EL (cell line): Measurements from ENCODE around the gene NRP1.

ENCODE experiments used
- DNase-seq: peaks from one replicate; pipeline ENCODE4 v3.0.0-alpha.2; 2016

The NRP1 gene

GRCh38 chr10:33174674-33175434 lies 159.6 kb downstream of the NRP1 start:
- no peak for DNase-seq

DNA sequence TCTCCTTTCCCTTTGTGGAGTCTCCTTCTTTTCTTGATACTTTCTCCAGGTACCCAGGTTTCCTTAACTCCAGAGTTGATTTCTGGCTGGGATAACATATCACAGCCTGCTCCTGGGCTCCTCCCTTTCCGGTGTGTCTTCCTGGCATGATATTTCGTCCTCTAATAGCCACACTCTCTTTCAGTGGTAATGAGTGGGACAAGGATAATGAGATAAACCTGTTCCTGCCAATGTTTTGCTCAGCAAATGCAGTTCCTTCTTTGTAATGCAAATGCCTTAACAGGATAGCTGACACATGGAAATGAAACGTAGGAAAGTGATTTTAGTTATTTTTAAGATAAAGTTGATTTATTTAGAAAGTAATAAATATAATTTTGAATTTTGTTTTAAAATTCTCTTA lies 168.6 kb downstream of the NRP1 start:
- DNase-seq: no peak

DNA sequence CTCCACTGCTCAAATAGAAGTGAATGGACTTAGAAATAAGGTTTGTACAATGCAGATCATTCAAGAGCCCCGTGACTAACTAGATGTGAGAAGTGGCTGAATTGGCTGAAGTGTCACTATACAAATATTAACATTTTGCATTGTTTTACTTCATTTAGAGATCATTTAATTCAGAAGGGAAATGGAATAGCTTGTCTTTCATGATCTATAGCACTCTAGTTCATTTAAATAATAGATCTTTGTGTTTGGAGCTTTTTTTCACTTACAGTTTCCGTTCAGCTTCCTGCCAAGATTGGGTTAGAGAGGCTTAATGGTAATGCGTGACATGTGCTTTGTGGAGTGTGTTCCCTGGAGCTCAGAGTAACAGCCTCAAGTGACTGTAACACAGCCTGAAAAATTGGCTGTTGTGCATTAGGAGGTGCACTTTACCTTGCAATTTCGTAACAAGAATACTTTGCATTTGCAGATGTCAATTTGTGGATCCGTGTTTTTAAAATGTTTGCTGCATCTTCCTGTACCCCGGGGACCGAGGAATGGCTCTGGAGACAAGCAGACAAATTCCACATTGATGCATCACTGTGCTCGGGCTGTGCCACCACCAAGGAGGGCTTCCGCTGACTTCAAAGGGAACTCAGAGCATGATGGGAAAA lies 170.3 kb downstream of the NRP1 start:
- DNase-seq: peak; percentile 65

GRCh38 chr10:33162248-33162575 lies 172.3 kb downstream of the NRP1 start:
- no peak for DNase-seq

GRCh38 chr10:33161550-33162247 lies 172.8 kb downstream of the NRP1 start:
- DNase-seq: no peak

DNA sequence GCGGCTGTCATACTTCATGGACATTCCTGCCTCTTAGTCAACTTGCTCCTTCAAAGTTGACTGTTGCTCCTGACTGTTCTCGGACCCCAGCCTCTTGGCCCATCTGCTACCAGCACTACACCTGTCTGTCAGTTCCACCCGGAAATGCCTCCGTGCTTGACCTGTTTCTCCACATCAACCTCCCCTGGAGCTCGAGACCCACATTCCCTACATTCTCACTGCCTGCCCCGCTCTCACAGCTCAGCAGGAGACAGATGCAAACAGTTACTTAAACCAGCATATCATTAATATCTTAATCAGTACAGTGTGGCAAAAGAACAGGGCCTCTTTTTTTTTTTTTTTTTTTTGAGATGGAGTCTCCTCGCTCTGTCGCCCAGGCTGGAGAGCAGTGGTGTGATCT lies 174.3 kb downstream of the NRP1 start:
- DNase-seq: no peak

DNA sequence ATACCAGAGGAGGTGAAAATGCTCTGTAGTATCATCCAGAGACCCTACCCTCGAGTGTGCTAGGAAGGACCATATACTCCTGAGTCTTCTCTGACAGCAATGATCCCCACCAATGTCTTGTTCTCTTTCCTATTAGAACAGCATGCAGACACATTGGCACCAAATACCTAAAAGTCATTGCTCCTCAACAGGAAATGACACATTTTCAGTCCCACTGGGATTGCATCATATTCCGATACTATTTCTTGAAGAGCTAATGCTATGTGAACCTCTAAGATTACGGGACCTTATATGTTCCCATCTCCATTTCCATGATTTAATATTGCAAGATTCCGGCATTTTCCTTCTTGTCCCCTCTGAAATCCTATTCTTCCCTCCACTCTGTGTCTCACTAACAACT lies 177.4 kb downstream of the NRP1 start:
- DNase-seq: peak; percentile 73

- peak; percentile 72 for DNase-seq
Measured at GRCh38 chr10:33155720-33156638, 178.5 kb downstream of the NRP1 start.

DNA sequence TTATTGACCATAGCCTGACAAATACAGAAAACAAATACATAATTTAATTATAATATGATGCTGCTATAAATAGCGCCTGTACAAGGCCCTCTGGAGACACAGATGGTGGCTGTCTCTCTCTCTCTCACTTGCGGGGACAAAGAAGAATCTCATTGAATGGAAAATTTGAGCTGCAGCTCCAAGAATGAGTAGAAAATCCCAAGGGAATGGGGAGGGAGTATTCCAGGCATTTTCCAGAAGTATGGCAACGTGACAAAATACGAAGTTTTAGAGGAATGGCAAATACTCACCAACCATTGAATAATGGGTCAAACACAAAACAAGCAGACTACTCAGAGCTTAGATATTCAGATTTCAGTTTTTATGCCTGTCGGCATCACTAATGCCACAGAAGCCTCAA lies 179.9 kb downstream of the NRP1 start:
- DNase-seq: no peak

DNA sequence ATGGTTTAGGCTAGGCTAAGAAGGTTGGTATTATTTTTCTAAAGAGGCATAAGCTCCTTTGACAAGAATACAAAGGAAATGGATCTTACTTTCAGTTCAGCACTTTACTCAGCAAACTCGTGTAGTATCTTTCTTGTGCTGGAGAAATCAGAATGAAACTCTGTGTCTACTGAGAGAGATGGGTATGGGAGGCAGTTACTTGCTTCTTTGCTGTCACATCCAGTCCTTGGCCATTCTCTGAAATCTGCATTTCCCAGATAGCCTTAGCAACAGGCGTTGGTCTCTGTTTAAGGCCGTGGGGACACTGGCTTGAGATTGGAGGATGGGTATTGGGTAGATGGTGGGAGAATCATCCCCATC lies 180.5 kb downstream of the NRP1 start:
- DNase-seq: no peak

DNA sequence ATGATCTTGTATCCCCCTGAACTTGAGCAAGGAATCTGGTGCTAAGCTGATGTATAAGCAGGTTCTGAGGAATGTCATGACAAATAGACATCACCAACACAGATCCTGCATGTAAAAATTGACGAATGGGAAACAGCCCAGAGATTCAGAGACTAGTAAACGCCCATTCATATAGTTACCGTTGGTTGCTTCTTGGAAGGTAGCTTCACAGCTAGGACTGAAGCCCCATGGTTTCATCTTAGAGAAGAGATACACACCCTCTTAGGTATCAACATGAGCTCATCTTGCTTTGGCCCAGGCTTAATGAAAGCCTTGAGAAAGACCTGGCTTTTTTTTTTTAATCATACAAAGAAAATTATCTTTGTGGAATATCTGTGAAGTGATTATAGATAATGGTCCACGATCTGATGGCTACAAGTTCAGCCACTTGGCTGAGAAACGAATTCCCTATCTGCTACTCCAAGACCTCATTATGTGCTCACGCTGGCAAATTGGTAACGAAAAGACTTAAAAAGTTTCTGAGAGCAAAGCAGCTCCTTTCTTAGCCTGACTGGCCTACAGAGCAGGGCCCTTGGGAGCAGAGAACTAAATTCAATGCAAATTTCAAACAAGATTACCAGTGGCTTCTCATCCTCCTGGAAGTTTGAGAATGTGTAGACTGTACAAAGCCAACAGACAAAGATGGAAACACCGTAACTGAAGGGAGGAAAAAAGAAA lies 181.1 kb downstream of the NRP1 start:
- no peak for DNase-seq

DNA sequence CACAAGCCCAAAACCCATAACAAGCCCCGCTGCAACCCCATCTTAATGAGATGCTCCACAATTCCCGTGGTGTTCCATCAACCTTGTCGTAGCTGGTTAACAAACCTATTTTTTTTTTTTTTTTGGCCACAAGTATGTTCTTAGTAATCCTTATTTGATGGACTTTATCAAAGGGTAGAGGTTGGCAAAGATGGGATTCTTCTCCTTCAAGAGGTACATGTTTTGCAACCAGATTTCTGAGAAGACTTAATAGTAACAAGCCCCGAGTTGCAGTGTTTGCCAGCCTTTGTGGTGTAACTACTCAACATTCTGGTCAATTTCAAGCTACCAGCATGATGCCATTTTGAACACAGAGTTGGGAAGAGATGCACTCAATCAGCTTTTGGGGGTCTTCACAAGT lies 181.7 kb downstream of the NRP1 start:
- DNase-seq: no peak

- no peak for DNase-seq
Measured at GRCh38 chr10:33152146-33152545, 182.3 kb downstream of the NRP1 start.

DNA sequence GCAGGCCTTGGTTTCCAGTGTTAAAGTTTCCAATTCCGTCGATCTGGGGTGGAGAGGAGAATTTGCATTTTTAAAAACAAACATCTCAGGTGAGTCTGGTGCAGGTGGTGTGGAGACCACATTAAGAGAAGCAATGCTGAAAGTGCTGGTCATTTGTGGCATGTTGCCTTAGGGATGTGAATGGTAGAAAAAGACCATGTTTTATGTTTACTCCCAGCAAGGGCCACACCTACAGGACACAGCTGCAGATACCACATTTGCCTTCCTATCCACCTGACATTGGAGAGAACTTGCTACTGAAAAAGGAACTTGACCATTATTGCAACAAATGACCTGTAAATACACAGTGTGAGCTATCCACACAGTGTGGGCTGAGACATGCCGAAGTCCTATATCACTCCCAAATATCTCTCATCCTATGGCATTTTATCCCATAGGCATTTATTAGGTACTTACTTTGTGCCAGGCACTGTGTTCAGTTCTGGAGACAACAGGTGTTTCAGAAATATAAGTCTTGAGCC lies 183.1 kb downstream of the NRP1 start:
- DNase-seq: no peak

DNA sequence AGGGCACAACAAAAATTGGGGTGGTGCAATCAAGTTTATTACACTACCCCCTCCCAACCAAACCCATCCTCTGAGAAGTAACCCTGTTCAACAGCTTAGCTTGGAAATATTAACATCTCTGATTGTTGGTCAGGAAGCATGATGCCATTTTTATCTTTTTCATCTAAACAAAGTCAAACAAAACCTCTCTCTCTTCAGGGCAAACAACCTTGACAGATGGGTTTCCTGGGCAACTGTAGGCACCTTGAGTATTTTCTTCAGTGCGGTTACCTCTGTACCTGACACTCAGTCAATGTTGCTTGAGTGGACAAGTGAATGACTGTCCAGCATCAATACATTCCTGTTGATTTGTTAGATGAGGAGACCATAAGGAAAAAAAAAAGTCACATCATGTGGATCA lies 183.6 kb downstream of the NRP1 start:
- no peak for DNase-seq

DNA sequence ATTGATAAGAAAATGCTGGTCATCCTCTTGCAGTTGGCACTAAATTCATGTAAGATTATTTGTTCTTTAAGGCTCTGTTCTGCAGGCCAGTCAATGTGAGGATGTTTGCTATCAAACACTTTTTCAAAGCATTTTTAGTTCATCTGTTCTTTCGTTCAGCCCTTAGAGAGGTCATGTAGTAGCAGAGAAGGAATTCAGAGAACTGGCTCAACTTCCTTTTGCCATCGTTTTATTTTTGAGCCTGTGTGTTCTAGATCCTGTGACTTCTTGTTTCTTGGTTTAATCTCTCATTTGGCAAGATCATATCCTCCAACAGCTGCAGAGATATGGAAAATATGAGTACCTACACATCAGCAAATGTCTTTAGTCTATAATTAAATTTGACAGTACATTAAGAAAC lies 184.3 kb downstream of the NRP1 start:
- no peak for DNase-seq

DNA sequence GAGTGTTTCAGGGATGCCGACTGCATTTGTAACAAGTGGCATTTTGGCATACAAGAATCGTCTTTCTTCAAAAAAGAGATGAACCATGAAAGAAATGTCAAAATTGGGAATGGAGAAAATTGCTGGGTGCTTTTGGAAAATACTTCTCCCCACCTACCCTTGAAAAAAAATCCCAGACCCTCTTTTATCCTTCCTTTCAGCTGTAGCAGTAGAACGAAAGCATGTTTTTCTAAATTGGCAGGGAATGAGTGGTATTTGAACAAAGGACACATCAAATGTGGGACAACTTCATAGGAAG lies 187.5 kb downstream of the NRP1 start:
- no peak for DNase-seq

DNA sequence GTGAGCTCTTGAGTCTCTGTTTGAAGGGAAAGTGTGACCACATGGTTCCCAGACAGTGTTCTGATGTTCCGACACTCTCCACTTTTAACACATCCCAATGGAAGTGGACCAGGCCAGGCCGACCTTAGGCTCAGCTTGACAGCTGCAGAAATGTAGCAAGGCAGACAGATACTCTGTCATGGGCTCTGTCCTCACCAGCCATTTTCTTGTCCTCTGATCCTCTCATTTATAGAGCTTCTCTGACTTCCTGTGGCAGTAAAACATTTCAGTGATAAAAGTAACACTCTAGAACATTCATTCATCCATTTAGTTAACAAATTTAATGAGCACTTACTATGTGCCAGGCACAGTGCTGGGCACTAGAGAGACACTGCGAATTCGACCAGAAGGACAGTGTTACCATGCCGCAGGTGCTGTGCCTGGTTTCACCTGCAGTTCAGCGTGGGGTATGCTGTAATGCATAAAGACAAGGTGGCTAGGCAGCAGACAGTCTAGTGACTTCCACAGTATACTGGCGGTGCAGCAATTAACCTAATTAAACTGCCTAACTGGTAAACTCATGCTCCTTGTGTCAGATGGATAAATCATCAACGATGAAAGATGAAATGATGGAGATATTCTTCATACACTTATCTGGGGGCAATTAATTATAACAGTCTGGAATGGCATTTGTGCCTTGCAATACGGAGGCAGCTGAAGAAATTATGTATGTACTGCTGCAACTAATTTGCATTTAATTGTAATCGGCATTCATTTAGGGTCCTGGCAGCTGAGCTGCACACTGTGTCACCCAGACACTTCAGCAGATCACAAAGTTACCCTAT lies 188.1 kb downstream of the NRP1 start:
- DNase-seq: no peak

DNA sequence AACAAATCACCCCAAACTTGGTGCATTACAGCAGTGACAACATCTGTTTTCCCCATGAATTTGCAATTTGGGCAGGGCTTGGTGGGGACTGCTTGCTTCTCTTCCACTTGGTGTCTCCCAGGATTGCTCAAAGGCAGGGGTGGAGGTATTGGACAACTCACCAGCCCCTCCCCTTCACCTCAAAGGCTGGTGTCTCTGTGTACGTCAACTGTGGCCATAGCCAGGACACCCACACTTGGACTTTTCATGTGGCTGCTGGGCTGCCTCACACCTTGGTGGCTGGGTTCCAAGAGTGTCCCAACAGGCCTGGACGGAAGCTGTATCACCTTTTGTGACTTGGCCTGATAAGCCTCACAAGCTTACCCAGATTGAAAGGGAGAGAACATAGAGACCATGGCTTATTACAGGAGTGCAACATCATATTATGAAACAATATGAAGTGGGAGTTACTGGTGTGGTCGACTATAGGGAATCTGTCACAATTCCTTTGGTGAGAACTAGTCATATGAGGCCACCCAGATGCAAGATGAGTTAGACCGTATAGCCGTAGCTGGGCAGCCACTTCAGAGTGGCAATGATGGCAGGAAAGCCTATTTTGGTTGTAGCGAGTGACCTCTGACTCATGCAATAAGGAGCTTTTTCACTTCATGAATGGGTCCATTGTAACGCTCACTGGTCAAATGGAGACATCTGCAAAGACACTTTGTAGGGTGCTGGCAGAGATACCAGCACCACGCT lies 188.8 kb downstream of the NRP1 start:
- no peak for DNase-seq

GRCh38 chr10:33143160-33143728 lies 191.2 kb downstream of the NRP1 start:
- peak; percentile 90 for DNase-seq

DNA sequence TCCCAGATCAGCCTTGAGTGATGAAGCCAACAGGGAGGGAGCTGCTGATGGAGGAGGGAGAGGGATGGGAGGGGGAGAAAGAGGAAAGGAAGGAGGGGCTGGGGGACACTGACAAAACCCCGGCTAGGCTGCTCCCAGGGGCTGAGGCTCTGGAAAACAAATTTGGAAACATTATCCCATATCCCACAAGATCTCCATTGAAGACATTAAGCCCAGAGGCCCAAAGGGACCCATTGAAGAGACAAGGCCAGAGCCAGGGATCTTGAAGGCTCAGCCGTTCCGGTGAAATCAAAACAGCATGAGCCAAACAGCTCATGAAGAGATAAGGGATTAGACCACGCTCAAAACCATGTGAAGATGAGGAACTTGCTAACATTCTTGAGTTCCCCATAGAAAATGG lies 192.2 kb downstream of the NRP1 start:
- DNase-seq: no peak
